EL (cell line): ENCODE measurements around the gene FAM76A.
"Not testable (repeated sequence)": the region's sequence is repeated elsewhere in the genome, so short reads cannot be mapped to it uniquely, and the experiment has no call there.

Source experiments
- DNase-seq: peaks from one replicate; pipeline ENCODE4 v3.0.0-alpha.2; 2016

Gene FAM76A

GRCh38 chr1:27726173-27727044, 648 bp downstream of the FAM76A start:
- DNase-seq: peak; percentile 58

GRCh38 chr1:27727126-27727525, 1.4 kb downstream of the FAM76A start:
- peak; percentile 26 for DNase-seq

- no peak for DNase-seq
Observed at GRCh38 chr1:27736252-27736651, 10.5 kb downstream of the FAM76A start.

GRCh38 chr1:27741121-27741520, 15.4 kb downstream of the FAM76A start:
- no peak for DNase-seq

- DNase-seq: no peak
Observed at GRCh38 chr1:27744556-27744955, 18.8 kb downstream of the FAM76A start.

- DNase-seq: no peak
Observed at GRCh38 chr1:27745466-27745865, 19.7 kb downstream of the FAM76A start.

- DNase-seq: no peak
Observed at GRCh38 chr1:27752360-27752759, 26.6 kb downstream of the FAM76A start.

GRCh38 chr1:27755286-27755685, 29.5 kb downstream of the FAM76A start:
- DNase-seq: no peak

GRCh38 chr1:27755865-27756264, 30.1 kb downstream of the FAM76A start:
- DNase-seq: no peak

GRCh38 chr1:27759236-27759635, 33.5 kb downstream of the FAM76A start:
- DNase-seq: no peak

- DNase-seq: no peak
Observed at GRCh38 chr1:27760426-27760825, 34.7 kb downstream of the FAM76A start.

- no peak for DNase-seq
Observed at GRCh38 chr1:27762033-27762432, 36.3 kb downstream of the FAM76A start.

GRCh38 chr1:27763358-27763757, 37.6 kb downstream of the FAM76A start:
- no peak for DNase-seq

- no peak for DNase-seq
Observed at GRCh38 chr1:27770293-27770830, 44.6 kb downstream of the FAM76A start.

- DNase-seq: peak; percentile 40
Observed at GRCh38 chr1:27772036-27772931, 46.5 kb downstream of the FAM76A start.

GRCh38 chr1:27772932-27773825, 47.4 kb downstream of the FAM76A start, which contains the start of gene STX12:
TSS of gene STX12 (plus strand) at chr1:27773219. CDS start at chr1:27773308, 89 bp downstream.
- peak; percentile 100 for DNase-seq

- DNase-seq: peak; percentile 37
Observed at GRCh38 chr1:27773826-27774445, 48.2 kb downstream of the FAM76A start.

- no peak for DNase-seq
Observed at GRCh38 chr1:27774654-27775053, 48.9 kb downstream of the FAM76A start.

GRCh38 chr1:27775336-27775735, 49.6 kb downstream of the FAM76A start:
- DNase-seq: peak; percentile 26

GRCh38 chr1:27776276-27776675, 50.5 kb downstream of the FAM76A start:
- DNase-seq: not testable (repeated sequence)

- no peak for DNase-seq
Observed at GRCh38 chr1:27778056-27778455, 52.3 kb downstream of the FAM76A start.

GRCh38 chr1:27779122-27779521, 53.4 kb downstream of the FAM76A start:
- no peak for DNase-seq
